HG02763 (cell line): ENCODE results near the gene CHRNB1.

Source experiments
- ATAC-seq: cut with Tn5 transposase; IDR thresholded peaks from one replicate; pipeline ENCODE4 v1.9.1; 2021; ENCODE audit warnings: mild to moderate bottlenecking, moderate library complexity; ENCODE audit not compliant: unreplicated experiment

Gene CHRNB1

DNA sequence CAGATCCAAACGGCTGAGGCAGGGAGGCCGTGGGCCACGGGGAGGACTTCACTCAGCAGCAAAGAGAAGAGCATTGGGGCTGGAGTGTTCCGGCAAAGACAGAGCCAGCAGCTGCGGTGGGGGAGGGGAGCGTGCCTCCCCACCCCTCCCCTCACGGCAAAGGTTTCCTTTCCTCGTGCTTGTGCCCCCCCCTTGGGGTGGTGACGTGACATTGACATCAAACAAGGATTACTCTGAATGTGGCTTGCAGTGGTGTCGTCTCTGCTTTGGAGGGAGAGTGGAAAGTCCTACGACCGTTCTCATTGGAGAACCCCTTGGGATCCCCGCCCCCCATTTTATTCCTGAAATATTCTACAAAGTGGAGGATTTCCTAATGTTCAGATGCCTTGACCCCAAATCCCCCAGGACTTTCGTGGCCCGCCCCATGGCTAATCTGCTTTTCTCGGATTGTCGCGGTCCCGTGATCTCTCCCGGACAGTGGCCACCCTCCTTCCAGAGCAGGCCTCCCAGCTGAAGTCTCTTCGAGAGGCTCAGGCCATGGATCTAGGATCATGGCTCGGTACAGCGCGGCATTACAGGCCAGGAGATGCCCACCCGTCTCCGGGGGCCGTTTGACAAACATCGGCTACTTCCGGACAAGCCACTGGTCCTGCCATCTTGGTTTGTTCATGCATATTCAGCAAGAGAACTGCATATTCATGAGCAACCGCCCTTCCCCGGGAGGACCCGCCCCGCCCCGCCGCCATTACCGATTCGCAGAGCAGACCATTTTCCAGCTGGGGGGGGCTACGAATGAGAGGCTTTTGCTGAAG lies 38.6 kb downstream of the CHRNB1 start:
- ATAC-seq: peak; percentile 27

DNA sequence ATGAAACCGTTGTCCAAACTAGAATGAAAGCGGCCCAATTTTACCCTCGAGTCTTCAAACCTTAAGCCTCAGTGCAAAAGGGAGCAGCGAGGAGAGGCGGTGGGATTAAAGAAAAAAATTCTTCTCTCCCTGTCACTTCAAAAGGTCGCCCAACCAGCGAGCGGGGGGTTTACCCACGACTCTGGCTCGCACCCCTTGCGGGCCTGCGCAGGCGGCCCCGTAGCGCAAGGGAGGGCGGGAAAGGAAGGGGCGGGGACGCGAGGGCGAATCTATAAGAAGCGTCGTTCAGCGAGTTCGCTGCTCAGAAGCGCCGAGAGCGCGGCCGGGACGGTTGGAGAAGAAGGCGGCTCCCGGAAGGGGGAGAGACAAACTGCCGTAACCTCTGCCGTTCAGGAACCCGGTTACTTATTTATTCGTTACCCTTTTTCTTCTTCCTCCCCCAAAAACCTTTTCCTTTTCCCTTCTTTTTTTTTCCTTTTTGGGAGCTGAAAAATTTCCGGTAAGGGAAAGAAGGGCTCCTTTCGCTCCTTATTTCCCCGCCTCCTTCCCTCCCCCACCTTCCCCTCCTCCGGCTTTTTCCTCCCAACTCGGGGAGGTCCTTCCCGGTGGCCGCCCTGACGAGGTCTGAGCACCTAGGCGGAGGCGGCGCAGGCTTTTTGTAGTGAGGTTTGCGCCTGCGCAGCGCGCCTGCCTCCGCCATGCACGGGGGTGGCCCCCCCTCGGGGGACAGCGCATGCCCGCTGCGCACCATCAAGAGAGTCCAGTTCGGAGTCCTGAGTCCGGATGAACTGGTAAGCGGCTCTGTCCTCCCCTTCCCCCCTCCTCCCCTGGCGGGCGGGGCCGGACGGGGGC lies 39.4 kb downstream of the CHRNB1 start, which contains the start of gene POLR2A:
Gene POLR2A (plus strand): TSS at position 300 of the 852 bp plus-strand sequence.
- ATAC-seq: peak; percentile 62

GRCh38 chr17:7484919-7485377 lies 40.1 kb downstream of the CHRNB1 start:
- no peak for ATAC-seq

- ATAC-seq: no peak
Measured at GRCh38 chr17:7486181-7486580, 41.3 kb downstream of the CHRNB1 start.

DNA sequence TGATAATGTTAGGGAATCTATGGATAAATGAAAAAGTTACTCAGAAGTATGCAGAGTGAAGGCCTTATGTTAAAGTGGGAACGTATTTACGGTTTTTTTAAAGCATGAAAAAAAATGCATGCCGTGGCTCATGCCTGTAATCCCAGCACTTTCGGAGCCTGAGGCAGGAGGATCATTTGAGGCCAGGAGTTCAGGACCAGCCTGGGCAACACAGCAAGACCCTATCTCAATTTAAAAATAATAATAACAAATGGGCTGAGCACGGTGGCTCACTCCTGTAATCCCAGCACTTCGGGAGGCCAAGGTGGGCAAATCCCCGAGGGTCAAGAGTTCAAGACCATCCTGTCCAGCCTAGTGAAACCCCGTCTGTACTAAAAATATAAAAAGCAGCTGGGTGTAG lies 45.3 kb downstream of the CHRNB1 start:
- ATAC-seq: no peak

GRCh38 chr17:7491583-7491982 lies 46.7 kb downstream of the CHRNB1 start:
- ATAC-seq: no peak

DNA sequence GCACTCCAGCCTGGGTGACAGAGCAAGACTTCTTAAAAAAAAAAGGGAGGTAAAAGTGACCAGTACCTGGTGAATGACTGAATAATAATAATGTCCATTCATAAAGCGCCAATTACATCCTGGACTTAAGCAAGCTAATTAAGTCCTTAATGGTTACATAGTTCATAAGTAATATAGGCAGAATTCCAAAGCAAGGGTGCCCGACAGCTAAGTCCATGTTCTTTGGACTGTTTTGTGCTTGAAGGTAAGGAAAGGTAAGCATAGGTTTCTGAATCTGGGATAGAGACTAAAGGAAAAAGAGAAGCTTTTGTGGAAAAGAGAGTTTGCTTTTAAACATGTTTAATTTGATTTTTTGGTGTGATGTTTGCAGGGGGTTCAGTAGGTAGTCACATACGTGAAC lies 49.1 kb downstream of the CHRNB1 start:
- no peak for ATAC-seq

- no peak for ATAC-seq
Measured at GRCh38 chr17:7495906-7496434, 51.1 kb downstream of the CHRNB1 start.

- no peak for ATAC-seq
Measured at GRCh38 chr17:7496470-7497183, 51.8 kb downstream of the CHRNB1 start.

DNA sequence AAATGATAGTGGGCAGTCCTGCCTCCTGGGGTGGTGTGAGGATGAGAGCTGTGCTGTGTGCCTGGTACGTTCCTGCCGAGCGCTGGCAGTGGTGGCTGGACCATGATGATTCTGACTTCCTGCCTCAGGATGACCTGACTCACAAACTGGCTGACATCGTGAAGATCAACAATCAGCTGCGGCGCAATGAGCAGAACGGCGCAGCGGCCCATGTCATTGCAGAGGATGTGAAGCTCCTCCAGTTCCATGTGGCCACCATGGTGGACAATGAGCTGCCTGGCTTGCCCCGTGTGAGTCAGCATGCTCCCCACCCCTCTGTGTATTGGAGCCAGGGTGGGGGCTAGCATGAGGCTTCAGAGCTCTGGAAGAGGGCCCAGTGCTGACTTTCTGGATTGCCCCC lies 52.4 kb downstream of the CHRNB1 start:
- no peak for ATAC-seq

DNA sequence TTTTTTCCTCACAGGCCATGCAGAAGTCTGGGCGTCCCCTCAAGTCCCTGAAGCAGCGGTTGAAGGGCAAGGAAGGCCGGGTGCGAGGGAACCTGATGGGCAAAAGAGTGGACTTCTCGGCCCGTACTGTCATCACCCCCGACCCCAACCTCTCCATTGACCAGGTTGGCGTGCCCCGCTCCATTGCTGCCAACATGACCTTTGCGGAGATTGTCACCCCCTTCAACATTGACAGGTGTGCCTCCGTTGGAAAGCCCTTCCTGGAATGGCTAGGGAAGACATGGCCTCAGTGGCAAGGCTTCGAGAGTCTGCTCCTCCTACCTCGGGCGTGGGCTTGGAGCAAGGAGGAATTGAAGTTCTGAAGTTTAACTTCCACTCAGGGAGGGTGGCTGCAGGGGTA lies 52.8 kb downstream of the CHRNB1 start:
- no peak for ATAC-seq

DNA sequence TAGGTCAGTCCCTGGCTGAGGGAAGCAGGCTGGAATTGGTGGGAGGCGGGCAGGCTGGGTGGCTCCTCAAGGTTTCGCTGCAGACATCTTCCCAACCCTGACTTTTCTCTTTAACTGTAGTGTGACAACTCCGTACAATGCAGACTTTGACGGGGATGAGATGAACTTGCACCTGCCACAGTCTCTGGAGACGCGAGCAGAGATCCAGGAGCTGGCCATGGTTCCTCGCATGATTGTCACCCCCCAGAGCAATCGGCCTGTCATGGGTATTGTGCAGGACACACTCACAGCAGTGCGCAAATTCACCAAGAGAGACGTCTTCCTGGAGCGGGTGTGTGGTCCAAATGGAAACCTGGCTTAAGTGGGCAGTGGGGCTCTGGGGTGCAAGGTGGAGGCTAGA lies 54.3 kb downstream of the CHRNB1 start:
- ATAC-seq: no peak

DNA sequence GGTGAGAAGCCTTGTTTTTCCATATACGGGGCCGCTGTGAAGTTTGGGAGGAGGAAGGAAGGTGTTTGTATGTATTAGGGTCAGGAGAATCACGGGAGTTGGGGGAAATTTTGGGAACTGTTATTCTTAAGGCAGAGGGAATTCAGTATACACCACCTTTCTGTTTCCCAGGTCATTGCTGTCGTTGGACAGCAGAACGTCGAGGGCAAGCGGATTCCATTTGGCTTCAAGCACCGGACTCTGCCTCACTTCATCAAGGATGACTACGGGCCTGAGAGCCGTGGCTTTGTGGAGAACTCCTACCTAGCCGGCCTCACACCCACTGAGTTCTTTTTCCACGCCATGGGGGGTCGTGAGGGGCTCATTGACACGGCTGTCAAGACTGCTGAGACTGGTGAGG lies 56.9 kb downstream of the CHRNB1 start:
- no peak for ATAC-seq

DNA sequence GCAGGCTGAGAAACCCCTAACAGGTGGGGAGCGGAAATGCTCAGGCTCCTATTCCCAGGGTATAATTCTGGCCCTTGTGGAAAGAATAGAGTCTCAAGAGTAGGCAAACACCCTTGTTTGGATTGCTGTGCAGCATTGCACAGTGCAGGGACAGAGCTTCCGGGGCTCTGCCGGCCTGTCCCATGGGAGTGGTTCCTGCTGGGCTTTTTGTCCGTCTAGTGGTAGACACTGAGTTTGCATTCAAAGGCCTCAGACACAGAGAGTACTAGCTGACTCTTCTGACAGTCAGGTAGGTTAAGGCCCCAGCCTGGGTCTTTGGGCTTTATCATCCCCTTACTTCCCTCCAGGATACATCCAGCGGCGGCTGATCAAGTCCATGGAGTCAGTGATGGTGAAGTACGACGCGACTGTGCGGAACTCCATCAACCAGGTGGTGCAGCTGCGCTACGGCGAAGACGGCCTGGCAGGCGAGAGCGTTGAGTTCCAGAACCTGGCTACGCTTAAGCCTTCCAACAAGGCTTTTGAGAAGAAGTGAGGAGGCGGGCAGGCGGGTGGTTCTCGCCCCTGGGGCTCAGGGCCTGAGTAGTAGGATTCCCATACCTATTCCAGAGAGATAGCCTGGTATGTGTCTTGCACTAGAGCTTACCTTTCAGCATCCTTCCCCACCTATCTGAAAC lies 57.4 kb downstream of the CHRNB1 start:
- ATAC-seq: no peak

DNA sequence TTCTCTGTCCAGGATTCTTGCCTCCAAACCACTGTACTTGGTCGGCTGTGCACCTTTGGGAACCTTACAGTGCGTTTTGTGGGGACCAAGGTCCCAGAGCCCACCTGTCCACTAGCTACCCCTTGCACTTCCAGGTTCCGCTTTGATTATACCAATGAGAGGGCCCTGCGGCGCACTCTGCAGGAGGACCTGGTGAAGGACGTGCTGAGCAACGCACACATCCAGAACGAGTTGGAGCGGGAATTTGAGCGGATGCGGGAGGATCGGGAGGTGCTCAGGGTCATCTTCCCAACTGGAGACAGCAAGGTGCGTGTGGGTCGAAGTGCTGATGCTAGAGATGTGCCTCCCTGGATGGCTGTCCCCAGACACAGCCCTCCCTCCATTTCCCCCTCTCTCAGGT lies 58.1 kb downstream of the CHRNB1 start:
- ATAC-seq: no peak

DNA sequence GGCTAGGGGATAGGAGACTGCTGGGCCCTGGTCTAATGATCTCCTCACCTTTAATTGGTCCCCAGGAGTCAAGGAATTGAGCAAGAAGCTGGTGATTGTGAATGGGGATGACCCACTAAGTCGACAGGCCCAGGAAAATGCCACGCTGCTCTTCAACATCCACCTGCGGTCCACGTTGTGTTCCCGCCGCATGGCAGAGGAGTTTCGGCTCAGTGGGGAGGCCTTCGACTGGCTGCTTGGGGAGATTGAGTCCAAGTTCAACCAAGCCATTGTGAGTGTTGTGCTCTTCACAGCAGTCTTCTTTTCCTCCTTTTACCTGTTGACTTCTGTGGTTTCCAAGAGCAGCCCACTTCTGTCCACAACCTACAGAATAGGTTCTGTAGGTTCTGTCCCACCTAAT lies 58.7 kb downstream of the CHRNB1 start:
- no peak for ATAC-seq
